Smooth muscle cell (in vitro differentiated cells): ENCODE data around the gene AFAP1L1. TPM values are rescaled to one million over a fixed set of nuclear protein-coding genes. Genes with fewer than 3 reads are reported as not detected.

Experiments used
- DNase-seq: peaks from one replicate; lab custom pipeline; 2025; ENCODE audit not compliant: unreplicated experiment; lab: John Stamatoyannopoulos, UW
- H2AFZ ChIP-seq: fragments of 200-600 bp; sonication (generic); 2 replicates; pipeline ENCODE4 v1.6.0; 2016; ENCODE audit warnings: antibody characterized with exemption, low read depth, mild to moderate bottlenecking
- H3F3A ChIP-seq: fragments of 200-600 bp; sonication (generic); 2 replicates; pipeline ENCODE4 v1.6.0; 2017; ENCODE audit warnings: antibody characterized with exemption, low read depth
- H3K27ac ChIP-seq: fragments of 200-600 bp; sonication (generic); 2 replicates; pipeline ENCODE4 v1.5.1; 2016; ENCODE audit warnings: low read depth, mild to moderate bottlenecking
- H3K27me3 ChIP-seq: fragments of 200-600 bp; sonication (generic); 2 replicates; pipeline ENCODE4 v1.6.1; 2016; ENCODE audit warnings: low read depth, mild to moderate bottlenecking
- H3K36me3 ChIP-seq: fragments of 200-600 bp; sonication (generic); 2 replicates; pipeline ENCODE4 v1.5.1; 2016; ENCODE audit warnings: low read depth
- H3K4me1 ChIP-seq: fragments of 200-600 bp; sonication (generic); 2 replicates; pipeline ENCODE4 v1.5.1; 2016; ENCODE audit warnings: low read depth
- H3K4me2 ChIP-seq: fragments of 200-600 bp; sonication (generic); 2 replicates; pipeline ENCODE4 v1.6.0; 2016; ENCODE audit warnings: mild to moderate bottlenecking
- H3K4me3 ChIP-seq: fragments of 200-600 bp; sonication (generic); 2 replicates; pipeline ENCODE4 v1.5.1; 2016; ENCODE audit warnings: mild to moderate bottlenecking
- H3K79me2 ChIP-seq: fragments of 200-600 bp; sonication (generic); 2 replicates; pipeline ENCODE4 v1.6.0; 2016; ENCODE audit warnings: low read depth, mild to moderate bottlenecking
- H3K9ac ChIP-seq: fragments of 200-600 bp; sonication (generic); 2 replicates; pipeline ENCODE4 v1.6.0; 2016; ENCODE audit warnings: low read depth
- H3K9me3 ChIP-seq: fragments of 200-600 bp; sonication (generic); replicated peaks from 2 replicates; pipeline ENCODE4 v1.5.1; 2016; ENCODE audit warnings: low read depth
- H4K20me1 ChIP-seq: fragments of 200-600 bp; sonication (generic); 2 replicates; pipeline ENCODE4 v1.6.0; 2016; ENCODE audit warnings: low read depth
- WGBS: methylation state at CpG from one replicate; pipeline ENCODE4 v1.1.7; 2016; ENCODE audit warnings: low lambda C conversion rate; 5-methylcytosine and 5-hydroxymethylcytosine counted together
- polyA plus RNA-seq: library from polyadenylated mRNA; unstranded; fragments of >200 nt; fragmentation: Nextera tagmentation; extraction: Ambion mirVana; gene quantifications from 2 replicates; pipeline ENCODE4 v1.2.1, GENCODE V29; 2016
- total RNA-seq: library from RNA; depleted of rRNA; stranded (reverse); fragments of >200 nt; gene quantifications from 2 replicates; pipeline ENCODE4 v1.2.3, GENCODE V29; 2014
- TF ChIP-seq, protein P1 (sequence below): fragments of 200-600 bp; sonication (generic); IDR thresholded peaks from 2 replicates; pipeline ENCODE4 v1.5.1; 2017; ENCODE audit warnings: borderline replicate concordance, mild to moderate bottlenecking, antibody characterized with exemption; ENCODE audit not compliant: insufficient read depth, poor library complexity, severe bottlenecking

AFAP1L1 gene
- total and polyA plus RNA-seq, 2 experiments from 2014 or later, result 0.59 to 2.3 TPM

GRCh38 chr5:149345892-149346222, 74.2 kb downstream of the AFAP1L1 start:
- H4K20me1 ChIP-seq, result no peaks in the 10 kb centered on the region
- peak overlapping the region; percentile 93 for H3K4me2 ChIP-seq
- H3K79me2 ChIP-seq, result peaks cover 26% of the 10 kb centered on the region
- H3K4me1 ChIP-seq, result peaks cover 11% of the 10 kb centered on the region
- no peak for DNase-seq
- H3F3A ChIP-seq, result peaks cover 4% of the 10 kb centered on the region
- peaks cover 8% of the 10 kb centered on the region for H3K27me3 ChIP-seq
- peak overlapping the region; percentile 61 for H2AFZ ChIP-seq
- H3K4me3 ChIP-seq, result peak overlapping the region; percentile 71
- peaks cover 4% of the 10 kb centered on the region for H3K36me3 ChIP-seq
- TF ChIP-seq, protein P1, sequence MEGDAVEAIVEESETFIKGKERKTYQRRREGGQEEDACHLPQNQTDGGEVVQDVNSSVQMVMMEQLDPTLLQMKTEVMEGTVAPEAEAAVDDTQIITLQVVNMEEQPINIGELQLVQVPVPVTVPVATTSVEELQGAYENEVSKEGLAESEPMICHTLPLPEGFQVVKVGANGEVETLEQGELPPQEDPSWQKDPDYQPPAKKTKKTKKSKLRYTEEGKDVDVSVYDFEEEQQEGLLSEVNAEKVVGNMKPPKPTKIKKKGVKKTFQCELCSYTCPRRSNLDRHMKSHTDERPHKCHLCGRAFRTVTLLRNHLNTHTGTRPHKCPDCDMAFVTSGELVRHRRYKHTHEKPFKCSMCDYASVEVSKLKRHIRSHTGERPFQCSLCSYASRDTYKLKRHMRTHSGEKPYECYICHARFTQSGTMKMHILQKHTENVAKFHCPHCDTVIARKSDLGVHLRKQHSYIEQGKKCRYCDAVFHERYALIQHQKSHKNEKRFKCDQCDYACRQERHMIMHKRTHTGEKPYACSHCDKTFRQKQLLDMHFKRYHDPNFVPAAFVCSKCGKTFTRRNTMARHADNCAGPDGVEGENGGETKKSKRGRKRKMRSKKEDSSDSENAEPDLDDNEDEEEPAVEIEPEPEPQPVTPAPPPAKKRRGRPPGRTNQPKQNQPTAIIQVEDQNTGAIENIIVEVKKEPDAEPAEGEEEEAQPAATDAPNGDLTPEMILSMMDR, result no peak
- H3K27ac ChIP-seq, result peak overlapping the region; percentile 31
- WGBS, result 2% methylated on average over 11 of the region's 11 CpGs
- no peaks in the 10 kb centered on the region for H3K9me3 ChIP-seq
- peak overlapping the region; percentile 50 for H3K9ac ChIP-seq

DNA sequence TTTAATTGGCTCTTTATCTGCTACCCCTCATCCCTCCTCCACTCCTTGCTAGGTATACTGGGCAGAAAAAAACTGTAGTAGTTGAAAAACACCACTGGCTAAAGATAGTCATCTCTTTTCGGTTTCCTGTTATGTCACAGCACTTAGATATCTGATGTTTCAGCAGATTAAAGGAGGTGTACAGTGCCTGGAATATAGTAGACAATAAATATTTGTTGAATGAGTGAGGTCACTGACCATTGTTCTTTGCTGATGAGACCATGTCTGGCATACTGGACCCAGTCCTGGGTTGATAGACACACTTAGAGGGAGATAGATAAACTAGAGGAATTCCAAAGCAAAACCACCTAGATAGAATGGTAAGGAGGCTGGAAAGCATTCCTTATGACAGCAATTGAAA, 76.9 kb downstream of the AFAP1L1 start:
- Histone ChIP-seq H3K36me3 (peaks cover 17% of the 10 kb centered on the region), H3K9me3 (no peaks in the 10 kb centered on the region), H3K4me1 (peaks cover 11% of the 10 kb centered on the region), H3F3A (peaks cover 8% of the 10 kb centered on the region), H3K79me2 (peaks cover 26% of the 10 kb centered on the region), H3K9ac (no peak overlapping the region), H3K27me3 (peaks cover 8% of the 10 kb centered on the region), H3K4me3 (no peak overlapping the region), H3K4me2 (no peak overlapping the region), H3K27ac (no peak overlapping the region), H2AFZ (no peak overlapping the region), H4K20me1 (no peaks in the 10 kb centered on the region)
- DNase-seq, result no peak
- WGBS, result 86% methylated on average over 1 of the region's 1 CpG
- TF ChIP-seq, protein P1, result no peak

- peaks cover 4% of the 10 kb centered on the region for H3F3A ChIP-seq
- H3K36me3 ChIP-seq, result peaks cover 17% of the 10 kb centered on the region
- 93% methylated on average over 4 of the region's 4 CpGs for WGBS
- H3K4me2 ChIP-seq, result no peak overlapping the region
- no peaks in the 10 kb centered on the region for H3K9me3 ChIP-seq
- no peak for DNase-seq
- TF ChIP-seq, protein P1, result no peak
- H3K79me2 ChIP-seq, result peaks cover 26% of the 10 kb centered on the region
- H3K27me3 ChIP-seq, result peaks cover 2% of the 10 kb centered on the region
- no peak overlapping the region for H3K27ac ChIP-seq
- no peak overlapping the region for H3K4me3 ChIP-seq
- peaks cover 4% of the 10 kb centered on the region for H4K20me1 ChIP-seq
- H3K4me1 ChIP-seq, result peaks cover 9% of the 10 kb centered on the region
- no peak overlapping the region for H3K9ac ChIP-seq
- H2AFZ ChIP-seq, result no peak overlapping the region
Observed at GRCh38 chr5:149349382-149349781, 77.7 kb downstream of the AFAP1L1 start.

GRCh38 chr5:149352169-149352568, 80.5 kb downstream of the AFAP1L1 start:
- H2AFZ ChIP-seq, result no peak overlapping the region

More at GRCh38 chr5:149352169-149352568, 80.5 kb downstream of the AFAP1L1 start:
- Histone ChIP-seq H3K4me3 (no peak overlapping the region), H3K4me2 (no peak overlapping the region), H3F3A (peaks cover 14% of the 10 kb centered on the region), H4K20me1 (peaks cover 4% of the 10 kb centered on the region), H3K27ac (no peak overlapping the region), H3K27me3 (no peaks in the 10 kb centered on the region), H3K36me3 (peaks cover 17% of the 10 kb centered on the region), H3K4me1 (no peaks in the 10 kb centered on the region), H3K9me3 (no peaks in the 10 kb centered on the region), H3K9ac (no peak overlapping the region), H3K79me2 (peaks cover 11% of the 10 kb centered on the region)
- TF ChIP-seq, protein P1, result no peak
- WGBS, result 99% methylated on average over 4 of the region's 4 CpGs
- DNase-seq, result no peak
